ENCODE measurements around the gene NCOA1.
"Not testable (repeated sequence)": the region's sequence is repeated elsewhere in the genome, so short reads cannot be mapped to it uniquely, and the experiment has no call there.

Gene NCOA1

DNA sequence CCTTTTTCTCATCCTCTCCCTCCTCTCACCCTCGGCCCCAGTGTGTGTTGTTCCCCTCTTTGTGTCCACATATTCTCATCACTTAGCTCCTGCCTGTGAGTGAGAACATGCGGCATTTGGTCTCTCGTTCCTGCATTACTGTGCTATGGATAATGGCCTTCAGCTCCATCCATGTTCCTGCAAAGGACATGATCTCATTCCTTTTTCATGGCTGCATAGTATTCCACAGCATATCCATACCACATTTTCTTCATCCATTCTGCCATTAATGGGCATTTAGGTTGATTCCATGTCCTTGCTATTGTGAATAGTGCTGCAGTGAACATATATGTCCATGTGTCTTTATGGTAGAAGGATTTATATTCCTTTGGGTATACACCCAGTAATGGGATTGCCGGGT lies 10.8 kb upstream of the NCOA1 start:
- TF ChIP-seq, protein P1, sequence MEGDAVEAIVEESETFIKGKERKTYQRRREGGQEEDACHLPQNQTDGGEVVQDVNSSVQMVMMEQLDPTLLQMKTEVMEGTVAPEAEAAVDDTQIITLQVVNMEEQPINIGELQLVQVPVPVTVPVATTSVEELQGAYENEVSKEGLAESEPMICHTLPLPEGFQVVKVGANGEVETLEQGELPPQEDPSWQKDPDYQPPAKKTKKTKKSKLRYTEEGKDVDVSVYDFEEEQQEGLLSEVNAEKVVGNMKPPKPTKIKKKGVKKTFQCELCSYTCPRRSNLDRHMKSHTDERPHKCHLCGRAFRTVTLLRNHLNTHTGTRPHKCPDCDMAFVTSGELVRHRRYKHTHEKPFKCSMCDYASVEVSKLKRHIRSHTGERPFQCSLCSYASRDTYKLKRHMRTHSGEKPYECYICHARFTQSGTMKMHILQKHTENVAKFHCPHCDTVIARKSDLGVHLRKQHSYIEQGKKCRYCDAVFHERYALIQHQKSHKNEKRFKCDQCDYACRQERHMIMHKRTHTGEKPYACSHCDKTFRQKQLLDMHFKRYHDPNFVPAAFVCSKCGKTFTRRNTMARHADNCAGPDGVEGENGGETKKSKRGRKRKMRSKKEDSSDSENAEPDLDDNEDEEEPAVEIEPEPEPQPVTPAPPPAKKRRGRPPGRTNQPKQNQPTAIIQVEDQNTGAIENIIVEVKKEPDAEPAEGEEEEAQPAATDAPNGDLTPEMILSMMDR (IDR thresholded peaks at IDR 0.05; ENCODE audit: low read length) = no peak
- no peak for TF ChIP-seq EZH2 (IDR thresholded peaks at IDR 0.05; ENCODE audit: borderline replicate concordance, low read length)
- 0 out of 2 replicates have a peak, but pooled peaks cover 2% of the 10 kb centered on the region for H3K9me3 ChIP-seq (ENCODE audit: low read length)
- no peaks in the 10 kb centered on the region; the same call in 1 of the 2 replicates for H3F3A ChIP-seq (ENCODE audit: insufficient read depth, low read length)
- H3K79me2 ChIP-seq (ENCODE audit: insufficient read depth, low read length) = no peaks in the 10 kb centered on the region
- no peak overlapping the region for H2AFZ ChIP-seq (ENCODE audit: low read length)
- no peaks in the 10 kb centered on the region for H3K4me1 ChIP-seq (ENCODE audit: insufficient read depth, low read length, severe bottlenecking)
- H3K27ac ChIP-seq (ENCODE audit: low read depth, low read length, poor library complexity, severe bottlenecking) = no peak overlapping the region
- no peaks in the 10 kb centered on the region for H3K9me2 ChIP-seq (ENCODE audit: low read depth, low read length)
- no peak overlapping the region for H3K4me2 ChIP-seq (ENCODE audit: low read length)
- H3K36me3 ChIP-seq (ENCODE audit: insufficient read depth, low read length) = no peaks in the 10 kb centered on the region; the same call in 1 of the 2 replicates
- no peaks in the 10 kb centered on the region for H4K20me1 ChIP-seq (ENCODE audit: insufficient read depth, low read length)
- no peaks in the 10 kb centered on the region; the same call in 1 of the 2 replicates for H3K27me3 ChIP-seq (ENCODE audit: insufficient read depth, low read length)
- H3K9ac ChIP-seq (ENCODE audit: low read length) = no peak overlapping the region
- H3K4me3 ChIP-seq (ENCODE audit: low read depth, low read length, poor library complexity, severe bottlenecking) = no peak overlapping the region

DNA sequence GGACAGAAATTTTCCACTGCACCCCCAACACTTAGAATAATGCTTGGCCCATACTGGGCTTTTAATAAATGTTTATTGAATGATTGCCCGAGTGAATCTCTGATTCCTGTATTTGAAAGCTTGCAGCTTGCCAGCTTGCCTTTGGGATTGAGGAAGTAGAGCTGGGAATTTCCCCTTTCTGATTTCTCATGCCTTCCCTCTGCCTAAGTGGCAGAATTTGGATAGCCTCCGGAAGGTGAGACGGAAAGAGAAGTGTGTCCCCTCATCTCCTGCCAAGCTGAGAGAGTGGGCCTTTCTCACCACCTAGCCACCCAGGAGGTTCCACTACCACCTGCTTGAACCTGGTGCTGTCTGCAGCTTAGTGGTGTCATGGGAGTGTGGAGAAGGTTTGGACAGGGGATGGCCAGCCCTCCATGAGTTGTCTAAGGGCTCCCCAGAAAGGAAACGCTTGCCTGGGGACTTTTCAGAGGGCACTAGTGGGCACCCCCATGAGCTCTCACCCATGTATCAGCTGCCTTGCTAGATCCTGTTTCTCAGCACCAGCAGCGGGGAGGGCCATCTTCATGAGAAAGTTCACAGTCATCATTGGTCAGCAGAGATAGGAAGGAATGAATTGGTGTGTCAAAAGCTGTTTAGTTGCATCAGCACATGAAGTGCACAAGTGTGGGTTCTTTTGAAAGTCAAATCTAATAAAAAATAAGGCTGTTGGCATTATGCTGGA lies 8.6 kb upstream of the NCOA1 start:
- Histone ChIP-seq H3K27ac (ENCODE audit: low read depth, low read length, poor library complexity, severe bottlenecking) (no peak overlapping the region), H3K4me2 (ENCODE audit: low read length) (no peak overlapping the region), H3K9ac (ENCODE audit: low read length) (no peak overlapping the region), H3K4me3 (ENCODE audit: low read depth, low read length, poor library complexity, severe bottlenecking) (no peak overlapping the region), H3K9me3 (ENCODE audit: low read length) (0 out of 2 replicates have a peak, but pooled peaks cover 2% of the 10 kb centered on the region), H3F3A (ENCODE audit: insufficient read depth, low read length) (no peaks in the 10 kb centered on the region; the same call in 1 of the 2 replicates), H3K4me1 (ENCODE audit: insufficient read depth, low read length, severe bottlenecking) (no peaks in the 10 kb centered on the region), H4K20me1 (ENCODE audit: insufficient read depth, low read length) (no peaks in the 10 kb centered on the region), H3K27me3 (ENCODE audit: insufficient read depth, low read length) (no peaks in the 10 kb centered on the region; the same call in 1 of the 2 replicates), H3K79me2 (ENCODE audit: insufficient read depth, low read length) (no peaks in the 10 kb centered on the region), H3K9me2 (ENCODE audit: low read depth, low read length) (no peaks in the 10 kb centered on the region), H3K36me3 (ENCODE audit: insufficient read depth, low read length) (no peaks in the 10 kb centered on the region; the same call in 1 of the 2 replicates), H2AFZ (ENCODE audit: low read length) (no peak overlapping the region)
- TF ChIP-seq, protein P1 (IDR thresholded peaks at IDR 0.05; ENCODE audit: low read length) = no peak
- TF ChIP-seq EZH2 (IDR thresholded peaks at IDR 0.05; ENCODE audit: borderline replicate concordance, low read length) = no peak

DNA sequence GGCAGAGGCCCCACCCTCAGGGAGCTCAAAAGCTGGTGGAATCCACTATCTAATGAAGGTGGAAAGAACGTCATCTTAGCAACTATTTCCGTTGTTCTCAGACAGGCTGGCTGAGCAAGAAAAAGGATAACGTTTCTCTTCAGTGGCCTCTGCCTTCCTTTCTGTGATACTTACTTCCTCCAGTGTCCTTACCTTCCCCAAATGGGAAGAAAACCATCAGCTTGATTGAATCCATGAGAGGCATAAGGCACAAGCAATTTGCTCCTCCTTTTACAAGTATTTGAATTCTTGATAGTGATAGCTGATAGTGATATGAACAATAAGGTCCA lies 8.1 kb upstream of the NCOA1 start:
- H3K36me3 ChIP-seq (ENCODE audit: insufficient read depth, low read length) = no peaks in the 10 kb centered on the region; the same call in 1 of the 2 replicates
- no peaks in the 10 kb centered on the region; the same call in 1 of the 2 replicates for H3K27me3 ChIP-seq (ENCODE audit: insufficient read depth, low read length)
- no peaks in the 10 kb centered on the region; the same call in 1 of the 2 replicates for H3F3A ChIP-seq (ENCODE audit: insufficient read depth, low read length)
- no peaks in the 10 kb centered on the region for H3K4me1 ChIP-seq (ENCODE audit: insufficient read depth, low read length, severe bottlenecking)
- no peaks in the 10 kb centered on the region for H3K9me2 ChIP-seq (ENCODE audit: low read depth, low read length)
- 0 out of 2 replicates have a peak, but pooled peaks cover 2% of the 10 kb centered on the region for H3K9me3 ChIP-seq (ENCODE audit: low read length)
- no peak overlapping the region for H3K4me3 ChIP-seq (ENCODE audit: low read depth, low read length, poor library complexity, severe bottlenecking)
- H2AFZ ChIP-seq (ENCODE audit: low read length) = no peak overlapping the region
- no peak overlapping the region for H3K4me2 ChIP-seq (ENCODE audit: low read length)
- H3K79me2 ChIP-seq (ENCODE audit: insufficient read depth, low read length) = no peaks in the 10 kb centered on the region
- H3K27ac ChIP-seq (ENCODE audit: low read depth, low read length, poor library complexity, severe bottlenecking) = no peak overlapping the region
- no peak for TF ChIP-seq EZH2 (IDR thresholded peaks at IDR 0.05; ENCODE audit: borderline replicate concordance, low read length)
- TF ChIP-seq, protein P1 (IDR thresholded peaks at IDR 0.05; ENCODE audit: low read length) = no peak
- no peak overlapping the region for H3K9ac ChIP-seq (ENCODE audit: low read length)
- H4K20me1 ChIP-seq (ENCODE audit: insufficient read depth, low read length) = no peaks in the 10 kb centered on the region

DNA sequence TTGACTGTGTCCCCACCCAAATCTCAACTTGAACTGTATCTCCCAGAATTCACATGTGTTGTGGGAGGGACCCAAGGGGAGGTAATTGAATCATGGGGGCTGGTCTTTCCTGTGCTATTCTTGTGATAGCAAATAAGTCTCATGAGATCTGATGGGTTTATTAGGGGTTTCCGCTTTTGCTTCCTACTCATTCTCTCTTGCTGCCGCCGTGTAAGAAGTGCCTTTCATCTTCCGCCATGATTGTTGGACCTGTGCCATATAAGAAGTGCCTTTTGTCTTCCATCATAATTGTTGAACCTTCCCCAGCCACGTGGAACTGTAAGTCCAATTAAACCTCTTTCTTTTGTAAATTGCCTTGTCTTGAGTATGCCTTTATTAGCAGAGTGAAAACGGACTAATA lies 6.4 kb upstream of the NCOA1 start:
- H2AFZ ChIP-seq (ENCODE audit: low read length); H3K27ac ChIP-seq (ENCODE audit: low read depth, low read length, poor library complexity, severe bottlenecking); H4K20me1 ChIP-seq (ENCODE audit: insufficient read depth, low read length); H3K4me3 ChIP-seq (ENCODE audit: low read depth, low read length, poor library complexity, severe bottlenecking); H3F3A ChIP-seq (ENCODE audit: insufficient read depth, low read length); H3K4me2 ChIP-seq (ENCODE audit: low read length); H3K79me2 ChIP-seq (ENCODE audit: insufficient read depth, low read length); H3K36me3 ChIP-seq (ENCODE audit: insufficient read depth, low read length); H3K9ac ChIP-seq (ENCODE audit: low read length); H3K9me2 ChIP-seq (ENCODE audit: low read depth, low read length); H3K4me1 ChIP-seq (ENCODE audit: insufficient read depth, low read length, severe bottlenecking); H3K9me3 ChIP-seq (ENCODE audit: low read length); H3K27me3 ChIP-seq (ENCODE audit: insufficient read depth, low read length): not testable (repeated sequence)
